Fibroblast of lung (primary cell): ENCODE results near the gene DDX20. TPM values are rescaled to one million over a fixed set of nuclear protein-coding genes. Genes with fewer than 3 reads are reported as not detected.

Source experiments
- DNase-seq, 2 donors: peaks; one replicate each; pipeline versions ENCODE4 v3.0.0 to v3.0.0-alpha.2; 2010; ENCODE audit warnings: low read depth in 2 of 2
- H2AFZ ChIP-seq: 2 replicates; pipeline ENCODE4 v1.5.1; 2012; ENCODE audit warnings: low read length, control low read depth, inconsistent platforms
- H3K27ac ChIP-seq: 2 replicates; pipeline ENCODE4 v1.5.1; 2011; ENCODE audit warnings: low read length, control low read depth; ENCODE audit not compliant: insufficient read depth
- H3K27me3 ChIP-seq: 2 replicates; pipeline ENCODE4 v1.5.1; 2011; ENCODE audit warnings: mild to moderate bottlenecking, low read length; ENCODE audit not compliant: control insufficient read depth, insufficient read depth
- H3K36me3 ChIP-seq: 2 replicates; pipeline ENCODE4 v1.5.1; 2011; ENCODE audit warnings: low read length; ENCODE audit not compliant: control insufficient read depth, insufficient read depth
- H3K4me1 ChIP-seq: 2 replicates; pipeline ENCODE4 v1.5.1; 2011; ENCODE audit warnings: low read length; ENCODE audit not compliant: control insufficient read depth, insufficient read depth; ENCODE audit errors: extremely low read depth
- H3K4me2 ChIP-seq: 2 replicates; pipeline ENCODE4 v1.5.1; 2011; ENCODE audit warnings: low read length, control low read depth; ENCODE audit not compliant: insufficient read depth; ENCODE audit errors: extremely low read depth
- H3K4me3 ChIP-seq, 4 experiments: fragments of 200-600 bp in 1 of 4; sonication (generic) in 1 of 4; replicated peaks in 1 of 4; 2 replicates each; pipeline ENCODE4 v1.5.1; 2011 to 2016; ENCODE audit warnings: low read length in 4 of 4, low read depth in 3 of 4, mild to moderate bottlenecking in 3 of 4, control low read depth in 2 of 4, inconsistent platforms in 1 of 4, mixed read lengths in 1 of 4; ENCODE audit not compliant: insufficient read depth in 1 of 4; ENCODE audit errors: control extremely low read depth in 1 of 4
- H3K79me2 ChIP-seq: 2 replicates; pipeline ENCODE4 v1.5.1; 2012; ENCODE audit warnings: mild to moderate bottlenecking, low read length, inconsistent platforms; ENCODE audit not compliant: control insufficient read depth, insufficient read depth
- H3K9ac ChIP-seq: 2 replicates; pipeline ENCODE4 v1.5.1; 2011; ENCODE audit warnings: mild to moderate bottlenecking, low read length, control low read depth; ENCODE audit not compliant: insufficient read depth
- H3K9me3 ChIP-seq: 2 replicates; pipeline ENCODE4 v1.5.1; 2012; ENCODE audit warnings: low read depth, low read length; ENCODE audit not compliant: control insufficient read depth, insufficient read depth
- H4K20me1 ChIP-seq: 2 replicates; pipeline ENCODE4 v1.5.1; 2011; ENCODE audit warnings: low read length; ENCODE audit not compliant: control insufficient read depth, insufficient read depth; ENCODE audit errors: extremely low read depth
- EZH2 ChIP-seq: IDR thresholded peaks from 2 replicates; pipeline ENCODE4 v1.5.1; 2012; ENCODE audit warnings: low read length, control low read depth, mild to moderate bottlenecking; ENCODE audit errors: missing control alignments
- polyA plus RNA-seq, 2 donors: library from polyadenylated mRNA; depleted of rRNA in 1 of 2; stranded (reverse) in 1 of 2; unstranded in 1 of 2; fragments of >200 nt; gene quantifications; 2 replicates each; pipeline ENCODE4 v1.2.1, GENCODE V29; 2011 to 2012; ENCODE audit warnings: missing spikeins in 1 of 2
- total RNA-seq: library from RNA; depleted of rRNA; stranded (reverse); fragments of >200 nt; gene quantifications from 2 replicates; pipeline ENCODE4 v1.2.1, GENCODE V29; 2014
- TF ChIP-seq, protein P1 (sequence below), 2 donors: IDR thresholded peaks in 1 of 2; conservative IDR thresholded peaks in 1 of 2; 1 replicate in 1 of 2; 2 replicates in 1 of 2; pipeline ENCODE4 v1.5.1; 2011 to 2012; ENCODE audit warnings: low read length in 2 of 2, control low read depth in 1 of 2, inconsistent platforms in 1 of 2, low read depth in 1 of 2, mild to moderate bottlenecking in 1 of 2

DDX20 gene
- total and polyA plus RNA-seq, 2 donors (not counting 1 experiment from before 2014, with no cell fraction given) = 8.4 to 22.2 TPM

GRCh38 chr1:111723871-111724270, 31.8 kb upstream of the DDX20 start:
- DNase-seq = no peak
- H3K4me2 ChIP-seq = no peak overlapping the region
- no peak overlapping the region for H3K27ac ChIP-seq
- H2AFZ ChIP-seq = no peak overlapping the region
- no peaks in the 10 kb centered on the region for H3K9me3 ChIP-seq
- H3K4me3 ChIP-seq = no peak overlapping the region
- H3K79me2 ChIP-seq = peaks cover 6% of the 10 kb centered on the region
- TF ChIP-seq, protein P1, sequence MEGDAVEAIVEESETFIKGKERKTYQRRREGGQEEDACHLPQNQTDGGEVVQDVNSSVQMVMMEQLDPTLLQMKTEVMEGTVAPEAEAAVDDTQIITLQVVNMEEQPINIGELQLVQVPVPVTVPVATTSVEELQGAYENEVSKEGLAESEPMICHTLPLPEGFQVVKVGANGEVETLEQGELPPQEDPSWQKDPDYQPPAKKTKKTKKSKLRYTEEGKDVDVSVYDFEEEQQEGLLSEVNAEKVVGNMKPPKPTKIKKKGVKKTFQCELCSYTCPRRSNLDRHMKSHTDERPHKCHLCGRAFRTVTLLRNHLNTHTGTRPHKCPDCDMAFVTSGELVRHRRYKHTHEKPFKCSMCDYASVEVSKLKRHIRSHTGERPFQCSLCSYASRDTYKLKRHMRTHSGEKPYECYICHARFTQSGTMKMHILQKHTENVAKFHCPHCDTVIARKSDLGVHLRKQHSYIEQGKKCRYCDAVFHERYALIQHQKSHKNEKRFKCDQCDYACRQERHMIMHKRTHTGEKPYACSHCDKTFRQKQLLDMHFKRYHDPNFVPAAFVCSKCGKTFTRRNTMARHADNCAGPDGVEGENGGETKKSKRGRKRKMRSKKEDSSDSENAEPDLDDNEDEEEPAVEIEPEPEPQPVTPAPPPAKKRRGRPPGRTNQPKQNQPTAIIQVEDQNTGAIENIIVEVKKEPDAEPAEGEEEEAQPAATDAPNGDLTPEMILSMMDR (conservative IDR thresholded peaks at IDR 0.05 in 1 of 2, IDR thresholded peaks at IDR 0.05 in 1 of 2; ENCODE audit: low read depth in 1 of 2, low read length in 2 of 2) = no peak
- no peak for TF ChIP-seq EZH2
- H3K27me3 ChIP-seq = no peaks in the 10 kb centered on the region
- peaks cover 7% of the 10 kb centered on the region for H3K36me3 ChIP-seq
- no peak overlapping the region for H3K9ac ChIP-seq
- peaks cover 21% of the 10 kb centered on the region for H3K4me1 ChIP-seq
- H4K20me1 ChIP-seq = no peaks in the 10 kb centered on the region

DNA sequence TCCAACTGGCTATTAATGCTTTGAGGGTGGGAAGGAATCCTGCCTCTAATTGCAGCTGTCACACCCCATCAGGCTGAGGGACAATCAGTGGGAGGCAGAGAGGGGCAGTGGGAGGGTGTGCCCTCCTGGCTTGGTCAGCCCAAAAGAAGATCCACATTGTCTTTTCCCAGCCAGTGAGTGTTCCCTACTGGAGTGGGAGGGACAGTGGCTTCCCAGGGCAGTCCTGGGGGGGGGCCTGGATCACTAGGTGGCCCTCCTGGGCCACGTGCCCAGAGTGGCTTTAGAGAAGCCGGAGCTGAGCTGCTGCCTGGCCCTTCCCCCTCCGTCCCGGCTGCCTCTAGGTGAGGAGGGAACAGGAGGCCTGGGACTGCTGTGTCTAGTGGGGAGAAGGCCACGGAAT, 30.5 kb upstream of the DDX20 start:
- TF ChIP-seq, protein P1 (conservative IDR thresholded peaks at IDR 0.05 in 1 of 2, IDR thresholded peaks at IDR 0.05 in 1 of 2; ENCODE audit: low read depth in 1 of 2, low read length in 2 of 2) = no peak
- no peak for TF ChIP-seq EZH2
- Histone ChIP-seq H4K20me1 (no peaks in the 10 kb centered on the region), H3K27ac (no peak overlapping the region), H3K4me2 (no peak overlapping the region), H3K9me3 (no peaks in the 10 kb centered on the region), H2AFZ (no peak overlapping the region), H3K79me2 (peaks cover 11% of the 10 kb centered on the region), H3K4me1 (peaks cover 21% of the 10 kb centered on the region), H3K36me3 (peaks cover 7% of the 10 kb centered on the region), H3K27me3 (no peaks in the 10 kb centered on the region), H3K9ac (no peak overlapping the region), H3K4me3 (no peak overlapping the region)
- DNase-seq = no peak

DNA sequence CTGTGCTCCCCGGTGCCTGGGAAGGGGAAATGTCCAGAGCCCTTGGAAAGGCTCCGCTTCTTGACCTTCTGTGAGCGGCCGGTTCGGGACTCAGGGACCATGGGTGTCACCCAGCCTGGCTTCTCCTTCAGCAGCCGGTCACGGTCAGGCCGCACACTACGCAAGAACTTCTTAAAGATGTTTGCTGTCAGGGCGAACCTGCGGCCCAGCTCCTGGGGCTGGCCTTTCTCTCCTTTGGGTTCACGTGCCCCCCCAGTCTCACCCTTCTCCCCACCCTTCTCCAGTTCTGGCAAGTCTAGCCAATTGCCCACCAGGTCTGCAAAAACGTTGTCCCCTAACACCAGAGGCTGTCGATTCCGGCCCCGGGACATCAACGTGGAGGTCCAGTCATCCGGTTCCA, 28.6 kb upstream of the DDX20 start:
- no peak overlapping the region for H2AFZ ChIP-seq
- H3K4me3 ChIP-seq = no peak overlapping the region
- H3K27ac ChIP-seq = no peak overlapping the region
- H3K27me3 ChIP-seq = no peaks in the 10 kb centered on the region
- H3K36me3 ChIP-seq = peaks cover 7% of the 10 kb centered on the region
- H4K20me1 ChIP-seq = no peaks in the 10 kb centered on the region
- H3K79me2 ChIP-seq = peaks cover 25% of the 10 kb centered on the region
- TF ChIP-seq EZH2 = no peak
- TF ChIP-seq, protein P1 (conservative IDR thresholded peaks at IDR 0.05 in 1 of 2, IDR thresholded peaks at IDR 0.05 in 1 of 2; ENCODE audit: low read depth in 1 of 2, low read length in 2 of 2) = no peak
- H3K9me3 ChIP-seq = no peaks in the 10 kb centered on the region
- H3K4me1 ChIP-seq = peaks cover 17% of the 10 kb centered on the region
- H3K4me2 ChIP-seq = no peak overlapping the region
- DNase-seq = no peak
- no peak overlapping the region for H3K9ac ChIP-seq
